Tibial nerve (tissue), 4 donors: ENCODE data around the gene CAPN7. TPM values are rescaled to one million over a fixed set of nuclear protein-coding genes. Genes with fewer than 3 reads are reported as not detected.

ENCODE experiments used
- DNase-seq, 2 donors: peaks; one replicate each; pipeline ENCODE4 v3.0.0-alpha.2; 2019; ENCODE audit warnings: low spot score in 2 of 2
- H3K27ac ChIP-seq, 4 donors: fragments of 200-600 bp; sonication (generic) in 3 of 4; one replicate each; pipeline ENCODE4 v1.5.1; 2017 to 2019; ENCODE audit warnings: mild to moderate bottlenecking in 1 of 4
- H3K27me3 ChIP-seq, 2 donors: fragments of 200-600 bp; sonication (generic) in 1 of 2; one replicate each; pipeline versions ENCODE4 v1.5.1 to v1.6.0; 2017 to 2019
- H3K36me3 ChIP-seq, 3 donors: fragments of 200-600 bp; sonication (generic); one replicate each; pipeline ENCODE4 v1.5.1; 2018 to 2019
- H3K4me1 ChIP-seq, 4 donors: fragments of 200-600 bp; sonication (generic) in 3 of 4; one replicate each; pipeline ENCODE4 v1.5.1; 2017 to 2019
- H3K4me3 ChIP-seq, 4 donors: fragments of 200-600 bp; sonication (generic) in 3 of 4; one replicate each; pipeline ENCODE4 v1.5.1; 2017 to 2019; ENCODE audit warnings: mild to moderate bottlenecking in 1 of 4, moderate library complexity in 1 of 4
- H3K9me3 ChIP-seq, 4 donors: fragments of 200-600 bp; sonication (generic) in 3 of 4; one replicate each; pipeline ENCODE4 v1.5.1; 2017 to 2019
- EP300 ChIP-seq, 2 donors: sonication (generic); formaldehyde crosslinking; IDR thresholded peaks; one replicate each; pipeline ENCODE4 v1.6.1; 2017; ENCODE audit warnings: antibody characterized with exemption in 2 of 2, mild to moderate bottlenecking in 1 of 2
- POLR2A ChIP-seq, 2 donors: fragments of 450-650 bp; IDR thresholded peaks; one replicate each; pipeline ENCODE4 v1.6.1; 2017; ENCODE audit warnings: antibody characterized with exemption in 2 of 2, mild to moderate bottlenecking in 2 of 2, moderate library complexity in 2 of 2
- WGBS, 2 donors: methylation state at CpG; one replicate each; pipeline ENCODE4 v1.1.5; 2018; 5-methylcytosine and 5-hydroxymethylcytosine counted together
- total RNA-seq, 4 donors: library from RNA; depleted of rRNA; stranded (reverse); fragments of >200 nt; gene quantifications; one replicate each; pipeline ENCODE4 v1.1.0, GENCODE V29; 2016
- TF ChIP-seq, protein P1 (sequence below), 5 experiments: fragments of 200-600 bp in 3 of 5; fragments of 450-650 bp in 2 of 5; sonication (generic) in 3 of 5; IDR thresholded peaks; one replicate each; pipeline ENCODE4 v1.5.1; 2016 to 2019; ENCODE audit warnings: antibody characterized with exemption in 5 of 5, mild to moderate bottlenecking in 3 of 5, moderate library complexity in 2 of 5

The CAPN7 gene
- total RNA-seq, 4 donors from 2014 or later = 57.9 to 82.0 (median 74.2) TPM

DNA sequence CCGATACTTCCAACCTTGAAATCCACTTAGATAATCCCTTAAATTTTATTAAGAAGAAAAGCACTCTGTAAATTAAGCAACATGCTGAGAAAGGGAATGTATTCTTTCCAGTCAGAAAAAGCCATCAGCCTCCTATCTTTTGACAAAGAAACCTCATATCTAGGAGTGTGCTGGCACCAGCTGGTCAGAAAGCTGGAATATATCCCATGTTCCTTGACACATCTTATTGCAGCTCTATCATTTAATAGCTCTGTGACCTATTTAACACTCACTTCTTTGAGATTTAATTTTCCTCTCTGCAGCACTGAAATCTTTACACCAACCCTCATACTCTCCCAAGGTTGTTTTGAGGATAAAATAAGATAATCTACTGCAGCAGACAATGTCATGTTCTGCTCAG lies 30.4 kb upstream of the CAPN7 start:
- Histone ChIP-seq H3K36me3 (no peaks in the 10 kb centered on the region), H3K9me3 (no peaks in the 10 kb centered on the region), H3K27ac (no peak overlapping the region), H3K27me3 (no peaks in the 10 kb centered on the region), H3K4me3 (no peak overlapping the region), H3K4me1 (no peaks in the 10 kb centered on the region)
- TF ChIP-seq, protein P1, sequence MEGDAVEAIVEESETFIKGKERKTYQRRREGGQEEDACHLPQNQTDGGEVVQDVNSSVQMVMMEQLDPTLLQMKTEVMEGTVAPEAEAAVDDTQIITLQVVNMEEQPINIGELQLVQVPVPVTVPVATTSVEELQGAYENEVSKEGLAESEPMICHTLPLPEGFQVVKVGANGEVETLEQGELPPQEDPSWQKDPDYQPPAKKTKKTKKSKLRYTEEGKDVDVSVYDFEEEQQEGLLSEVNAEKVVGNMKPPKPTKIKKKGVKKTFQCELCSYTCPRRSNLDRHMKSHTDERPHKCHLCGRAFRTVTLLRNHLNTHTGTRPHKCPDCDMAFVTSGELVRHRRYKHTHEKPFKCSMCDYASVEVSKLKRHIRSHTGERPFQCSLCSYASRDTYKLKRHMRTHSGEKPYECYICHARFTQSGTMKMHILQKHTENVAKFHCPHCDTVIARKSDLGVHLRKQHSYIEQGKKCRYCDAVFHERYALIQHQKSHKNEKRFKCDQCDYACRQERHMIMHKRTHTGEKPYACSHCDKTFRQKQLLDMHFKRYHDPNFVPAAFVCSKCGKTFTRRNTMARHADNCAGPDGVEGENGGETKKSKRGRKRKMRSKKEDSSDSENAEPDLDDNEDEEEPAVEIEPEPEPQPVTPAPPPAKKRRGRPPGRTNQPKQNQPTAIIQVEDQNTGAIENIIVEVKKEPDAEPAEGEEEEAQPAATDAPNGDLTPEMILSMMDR (IDR thresholded peaks at IDR 0.05) = no peak
- TF ChIP-seq EP300 (IDR thresholded peaks at IDR 0.05) (no peak), POLR2A (IDR thresholded peaks at IDR 0.05) (no peak)
- DNase-seq = no peak
- whole genome bisulfite sequencing, 2 donors = 88 to 97% methylated on average over 1 of the region's 1 CpG

- 54 to 57% methylated on average over 6 of the region's 6 CpGs for WGBS, 2 donors
- no peak overlapping the region for H3K4me3 ChIP-seq
- no peak overlapping the region for H3K27ac ChIP-seq
- TF ChIP-seq POLR2A (IDR thresholded peaks at IDR 0.05) (no peak), EP300 (IDR thresholded peaks at IDR 0.05) (no peak)
- TF ChIP-seq, protein P1 (IDR thresholded peaks at IDR 0.05) = no peak
- no peaks in the 10 kb centered on the region for H3K36me3 ChIP-seq
- no peaks in the 10 kb centered on the region for H3K9me3 ChIP-seq
- DNase-seq = no peak
- no peaks in the 10 kb centered on the region for H3K27me3 ChIP-seq
- H3K4me1 ChIP-seq = no peaks in the 10 kb centered on the region
These were observed 25.9 kb upstream of the CAPN7 start for GRCh38 chr3:15180042-15180611.

DNA sequence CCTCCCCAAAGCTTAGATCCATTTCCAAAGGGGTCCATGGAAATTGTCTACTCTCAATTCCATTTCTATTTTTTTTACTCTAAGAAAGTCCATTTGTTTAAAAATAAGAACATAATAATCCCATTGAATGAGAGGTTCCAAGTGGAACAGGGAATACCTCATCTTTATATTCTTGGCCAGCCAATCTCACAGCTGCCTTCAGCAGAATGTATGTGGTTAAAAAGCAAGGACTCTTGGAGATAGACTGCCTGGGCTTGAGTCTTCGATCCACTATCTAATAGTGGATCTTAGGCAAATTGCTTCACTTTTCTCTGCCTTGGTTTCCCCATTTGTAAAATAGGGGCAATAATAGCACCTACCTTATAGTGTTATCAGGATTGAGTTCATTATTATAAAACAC lies 24.5 kb upstream of the CAPN7 start:
- TF ChIP-seq POLR2A (IDR thresholded peaks at IDR 0.05) = no peak
- TF ChIP-seq, protein P1 (IDR thresholded peaks at IDR 0.05) = no peak
- TF ChIP-seq EP300 (IDR thresholded peaks at IDR 0.05) = no peak
- no peak overlapping the region for H3K27ac ChIP-seq
- H3K4me3 ChIP-seq = no peak overlapping the region
- no peak for DNase-seq
- no peaks in the 10 kb centered on the region for H3K4me1 ChIP-seq
- 95 to 100% methylated on average over 1 of the region's 1 CpG for WGBS, 2 donors
- H3K36me3 ChIP-seq = no peaks in the 10 kb centered on the region
- no peaks in the 10 kb centered on the region for H3K9me3 ChIP-seq
- no peaks in the 10 kb centered on the region for H3K27me3 ChIP-seq

- 58 to 72% methylated on average over 1 of the region's 1 CpG for WGBS, 2 donors
- no peak for DNase-seq
These were observed 24.1 kb upstream of the CAPN7 start for GRCh38 chr3:15181963-15182362.

DNA sequence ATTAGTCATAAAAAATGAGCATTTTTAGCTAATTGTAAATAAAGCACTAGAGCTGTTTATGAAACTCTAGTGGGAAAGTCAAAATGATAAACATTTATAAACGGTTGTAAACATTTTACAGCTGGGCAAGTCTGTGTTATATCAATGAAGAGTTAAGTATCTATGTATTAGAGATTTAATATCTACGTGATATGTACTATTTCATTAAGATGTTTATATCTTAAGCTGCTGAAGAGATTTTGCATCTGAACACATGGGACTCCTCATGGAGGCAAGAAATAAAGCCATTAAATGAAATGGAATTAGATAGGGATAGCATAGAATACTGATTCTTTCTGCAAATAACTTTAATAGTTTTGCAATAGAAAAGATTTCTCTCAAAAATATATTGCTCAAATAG lies 23.0 kb upstream of the CAPN7 start:
- Histone ChIP-seq H3K36me3 (no peaks in the 10 kb centered on the region), H3K27me3 (no peaks in the 10 kb centered on the region), H3K4me1 (no peaks in the 10 kb centered on the region), H3K9me3 (no peaks in the 10 kb centered on the region), H3K27ac (no peak overlapping the region), H3K4me3 (no peak overlapping the region)
- no peak for DNase-seq
- WGBS, 2 donors = 84 to 89% methylated on average over 2 of the region's 2 CpGs
- TF ChIP-seq EP300 (IDR thresholded peaks at IDR 0.05) (no peak), POLR2A (IDR thresholded peaks at IDR 0.05) (no peak)
- TF ChIP-seq, protein P1 (IDR thresholded peaks at IDR 0.05) = no peak

More at GRCh38 chr3:15181963-15182362, 24.1 kb upstream of the CAPN7 start:
- TF ChIP-seq POLR2A (IDR thresholded peaks at IDR 0.05) (no peak), EP300 (IDR thresholded peaks at IDR 0.05) (no peak)
- TF ChIP-seq, protein P1 (IDR thresholded peaks at IDR 0.05) = no peak
- no peak overlapping the region for H3K27ac ChIP-seq
- no peaks in the 10 kb centered on the region for H3K4me1 ChIP-seq
- no peaks in the 10 kb centered on the region for H3K27me3 ChIP-seq
- no peaks in the 10 kb centered on the region for H3K9me3 ChIP-seq
- no peaks in the 10 kb centered on the region for H3K36me3 ChIP-seq
- H3K4me3 ChIP-seq = no peak overlapping the region
